Astrocyte (in vitro differentiated cells and primary cell): ENCODE measurements around the gene TFF3.

ENCODE experiments used
- CTCF ChIP-seq: IDR thresholded peaks from 2 replicates; pipeline ENCODE4 v1.5.1; 2011; ENCODE audit warnings: low read depth, mild to moderate bottlenecking, inconsistent platforms, low read length, moderate library complexity; ENCODE audit not compliant: insufficient read depth
- EZH2 ChIP-seq: IDR thresholded peaks from 2 replicates; pipeline ENCODE4 v1.6.1; 2012; ENCODE audit warnings: mild to moderate bottlenecking, low read length, inconsistent platforms; ENCODE audit not compliant: insufficient read depth

DNA sequence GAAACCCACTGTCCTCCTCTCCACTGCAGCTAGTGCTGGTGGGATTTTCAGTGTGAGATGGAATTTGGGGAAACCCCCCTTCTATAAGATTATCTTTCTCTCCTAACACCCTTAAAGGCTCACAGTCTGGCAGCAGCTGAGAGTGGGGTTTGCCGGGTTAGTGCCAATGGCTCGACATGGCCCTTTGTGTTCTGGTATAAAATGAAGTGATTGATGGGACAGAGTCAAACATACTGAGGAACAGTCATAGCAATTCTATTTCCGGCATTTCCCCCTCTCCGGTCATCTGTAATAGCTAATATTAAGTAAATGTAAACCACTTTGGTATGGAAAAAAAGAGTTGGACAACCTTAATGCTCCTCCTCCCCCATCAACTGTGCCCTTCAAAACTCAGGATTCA, 37.6 kb downstream of the TFF3 start:
- no peak for TF ChIP-seq CTCF
- TF ChIP-seq EZH2: no peak
